A549 (cell line): ENCODE results near the gene LAMTOR5. TPM values are rescaled to one million over a fixed set of nuclear protein-coding genes. Genes with fewer than 3 reads are reported as not detected.

Source experiments
- ATAC-seq, 2 experiments: fragments of 200-7000 bp in 1 of 2; fragments of >200 bp in 1 of 2; cut with Nextera tagmentation in 1 of 2; cut with Tn5 transposase in 1 of 2; 3 replicates each; pipeline versions ENCODE4 v1.8.0 to v1.9.1; 2018 to 2020; ENCODE audit warnings: mild to moderate bottlenecking in 1 of 2, moderate library complexity in 1 of 2
- CTCF ChIA-PET: fragments of 300-600 bp; sonication (Branson Sonifier 250); formaldehyde crosslinking; extraction: SDS; loops from one replicate; lab custom pipeline; 2021; ENCODE audit warnings: antibody characterized with exemption, inconsistent platforms; lab: Yijun Ruan, JAX
- POLR2A ChIA-PET: fragments of 350-600 bp; formaldehyde crosslinking; extraction: SDS; loops from one replicate; lab custom pipeline; 2021; ENCODE audit warnings: antibody characterized with exemption, inconsistent platforms; lab: Yijun Ruan, JAX
- DNase-seq, 2 experiments: peaks; one replicate each; pipeline versions ENCODE4 v3.0.0 to v3.0.0-alpha.2; 2011 to 2016; ENCODE audit warnings: low read depth in 1 of 2, low spot score in 1 of 2
- FAIRE-seq: peaks from 2 replicates; lab custom pipeline; 2011; peaks lifted over from hg19 to GRCh38; lab: Jason Lieb, UNC
- H3K27ac ChIP-seq, 2 experiments: fragments of >200 bp; sonication (Bioruptor Twin); formaldehyde crosslinking; 3 replicates each; pipeline ENCODE4 v1.5.1; 2016 to 2017
- H3K4me1 ChIP-seq: fragments of >200 bp; sonication (Bioruptor Twin); formaldehyde crosslinking; 3 replicates; pipeline ENCODE4 v1.6.1; 2016
- H3K4me2 ChIP-seq: fragments of >200 bp; sonication (Bioruptor Twin); formaldehyde crosslinking; 3 replicates; pipeline ENCODE4 v1.6.1; 2016
- H3K4me3 ChIP-seq: fragments of >200 bp; sonication (Bioruptor Twin); formaldehyde crosslinking; 3 replicates; pipeline ENCODE4 v1.5.1; 2016
- H3K9me3 ChIP-seq: fragments of >200 bp; sonication (Bioruptor Twin); formaldehyde crosslinking; 3 replicates; pipeline ENCODE4 v1.6.1; 2016
- BCL3 ChIP-seq: fragments of >200 bp; sonication (Bioruptor Twin); formaldehyde crosslinking; IDR thresholded peaks from 3 replicates; pipeline ENCODE4 v1.6.1; 2016
- BHLHE40 ChIP-seq: IDR thresholded peaks from 2 replicates; pipeline ENCODE4 v1.6.1; 2012; ENCODE audit warnings: low read depth, low read length, inconsistent platforms
- CBX2 ChIP-seq: fragments of 200-600 bp; sonication (generic); IDR thresholded peaks from 2 replicates; pipeline ENCODE4 v1.6.1; 2016; ENCODE audit warnings: low read depth, mild to moderate bottlenecking, borderline replicate concordance
- CBX8 ChIP-seq: fragments of 200-600 bp; sonication (generic); IDR thresholded peaks from 2 replicates; pipeline ENCODE4 v1.6.1; 2016
- CEBPB ChIP-seq, 2 experiments: fragments of >200 bp in 1 of 2; sonication (Bioruptor Twin) in 1 of 2; formaldehyde crosslinking in 1 of 2; IDR thresholded peaks; 2 replicates each; pipeline ENCODE4 v1.6.1; 2012 to 2016
- CHD4 ChIP-seq: fragments of 200-600 bp; sonication (generic); IDR thresholded peaks from 2 replicates; pipeline ENCODE4 v1.6.1; 2016; ENCODE audit warnings: antibody characterized with exemption, mild to moderate bottlenecking, borderline replicate concordance
- EHF ChIP-seq: fragments of 250-450 bp; sonication (Bioruptor Pico); IDR thresholded peaks from 2 replicates; pipeline ENCODE4 v1.5.0; 2020; ENCODE audit warnings: mild to moderate bottlenecking
- EHMT2 ChIP-seq: fragments of 200-600 bp; sonication (generic); IDR thresholded peaks from 2 replicates; pipeline ENCODE4 v1.6.1; 2016; ENCODE audit warnings: antibody characterized with exemption, low read depth, mild to moderate bottlenecking, moderate library complexity
- ELK1 ChIP-seq: fragments of 150-350 bp; IDR thresholded peaks from 2 replicates; pipeline ENCODE4 v1.6.1; 2014; ENCODE audit warnings: low read depth, mild to moderate bottlenecking, low read length
- EP300 ChIP-seq, 2 experiments: fragments of >200 bp; sonication (Bioruptor Twin); formaldehyde crosslinking; IDR thresholded peaks; 2 replicates in 1 of 2; 3 replicates in 1 of 2; pipeline ENCODE4 v1.6.1; 2016 to 2017
- ESRRA ChIP-seq: fragments of 150-350 bp; IDR thresholded peaks from 2 replicates; pipeline ENCODE4 v1.6.1; 2014; ENCODE audit warnings: mild to moderate bottlenecking, low read length, borderline replicate concordance
- FOSL2 ChIP-seq, 2 experiments: fragments of 450-650 bp in 1 of 2; fragments of >200 bp in 1 of 2; sonication (Bioruptor Twin) in 1 of 2; formaldehyde crosslinking; IDR thresholded peaks; 2 replicates each; pipeline versions ENCODE4 v1.5.0 to v1.6.1; 2016 to 2020; ENCODE audit warnings: mild to moderate bottlenecking in 1 of 2, moderate library complexity in 1 of 2
- HEYL ChIP-seq: fragments of 250-450 bp; sonication (Bioruptor Pico); IDR thresholded peaks from 2 replicates; pipeline ENCODE4 v1.8.0; 2021; ENCODE audit warnings: mild to moderate bottlenecking, moderate library complexity
- HOXB13 ChIP-seq: fragments of 250-450 bp; sonication (Bioruptor Pico); IDR thresholded peaks from 2 replicates; pipeline ENCODE4 v1.5.0; 2020; ENCODE audit warnings: low read depth, mild to moderate bottlenecking, moderate library complexity
- KDM5A ChIP-seq: fragments of 200-600 bp; sonication (generic); IDR thresholded peaks from 2 replicates; pipeline ENCODE4 v1.6.1; 2016; ENCODE audit warnings: antibody characterized with exemption, mild to moderate bottlenecking
- NFE2L2 ChIP-seq: fragments of 150-350 bp; conservative IDR thresholded peaks from 2 replicates; pipeline ENCODE4 v1.6.1; 2014; ENCODE audit warnings: low read length
- NPAS2 ChIP-seq: fragments of 250-450 bp; sonication (Bioruptor Pico); IDR thresholded peaks from 2 replicates; pipeline ENCODE4 v1.8.0; 2022; ENCODE audit warnings: mild to moderate bottlenecking, moderate library complexity, borderline replicate concordance
- NR3C1 ChIP-seq: fragments of >200 bp; sonication (Bioruptor Twin); formaldehyde crosslinking; IDR thresholded peaks from 3 replicates; pipeline ENCODE4 v1.6.1; 2017
- POLR2A ChIP-seq: IDR thresholded peaks from 2 replicates; pipeline ENCODE4 v1.6.1; 2012; ENCODE audit warnings: mild to moderate bottlenecking, low read length
- RAD21 ChIP-seq, 2 experiments: fragments of >200 bp in 1 of 2; sonication (Bioruptor Twin) in 1 of 2; formaldehyde crosslinking in 1 of 2; IDR thresholded peaks in 1 of 2; conservative IDR thresholded peaks in 1 of 2; 2 replicates in 1 of 2; 3 replicates in 1 of 2; pipeline ENCODE4 v1.6.1; 2012 to 2018; ENCODE audit warnings: inconsistent platforms in 1 of 2
- RFX5 ChIP-seq: fragments of 450-650 bp; IDR thresholded peaks from 2 replicates; pipeline ENCODE4 v1.7.1; 2014; ENCODE audit warnings: antibody characterized with exemption, mild to moderate bottlenecking, moderate library complexity
- RNF2 ChIP-seq: fragments of 200-600 bp; sonication (generic); IDR thresholded peaks from 2 replicates; pipeline ENCODE4 v1.6.1; 2016; ENCODE audit warnings: low read depth, mild to moderate bottlenecking, antibody characterized with exemption, moderate library complexity, borderline replicate concordance
- SMC3 ChIP-seq: fragments of >200 bp; sonication (Bioruptor Twin); formaldehyde crosslinking; IDR thresholded peaks from 3 replicates; pipeline ENCODE4 v1.6.1; 2018; ENCODE audit warnings: inconsistent platforms
- WGBS: methylation state at CpG from one replicate; pipeline ENCODE4 v1.1.6; 2017; ENCODE audit errors: missing lambda C conversion rate; 5-methylcytosine and 5-hydroxymethylcytosine counted together
- polyA plus RNA-seq, 4 experiments: library from polyadenylated mRNA; depleted of rRNA in 3 of 4; stranded (reverse); fragments of >200 nt; fragmentation: RNase III in 1 of 4; extraction: RNeasy Plus Mini Kit Qiagen cat#74134 plus additional on column Dnase treatment in 1 of 4; gene quantifications; 2 replicates in 3 of 4; 3 replicates in 1 of 4; pipeline ENCODE4 v1.2.3, GENCODE V29; 2011 to 2017
- TF ChIP-seq, protein P1 (sequence below): IDR thresholded peaks from 2 replicates; pipeline ENCODE4 v1.6.1; 2012
- TF ChIP-seq, protein P2 (sequence below): fragments of >200 bp; sonication (Bioruptor Twin); formaldehyde crosslinking; IDR thresholded peaks from 3 replicates; pipeline ENCODE4 v1.5.1; 2016
- TF ChIP-seq, protein P3 (sequence below): fragments of >200 bp; sonication (Bioruptor Twin); formaldehyde crosslinking; IDR thresholded peaks from 2 replicates; pipeline ENCODE4 v1.6.1; 2016

LAMTOR5 gene
- polyA plus RNA-seq, 2 of the 4 experiments (the other 2 are of a cell fraction), result 254 to 256 TPM

DNA sequence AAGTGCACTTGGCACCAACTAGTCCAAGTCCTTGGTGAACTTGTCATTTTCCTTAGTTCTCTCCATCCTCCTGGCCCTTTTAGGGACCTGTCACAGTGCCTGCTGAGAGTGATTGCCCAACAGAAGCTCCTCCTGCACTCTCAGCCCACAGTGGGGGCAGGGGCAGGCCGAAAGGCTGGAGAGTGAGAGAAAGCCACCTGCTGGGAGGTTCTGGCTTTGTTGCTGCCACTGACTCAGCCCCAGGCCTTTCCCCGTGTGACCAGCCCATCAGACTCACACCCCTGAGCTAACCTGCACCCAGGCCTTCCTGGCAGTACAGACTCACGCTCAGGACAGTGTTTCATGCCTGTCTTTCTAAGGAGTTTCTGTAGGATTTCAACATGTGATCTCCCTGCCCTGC, 26.3 kb upstream of the LAMTOR5 start:
- H3K4me3 ChIP-seq, result no peak overlapping the region
- FAIRE-seq (no peak), DNase-seq (peak; percentile 54 to 64), ATAC-seq (peak; percentile 96 to 97)
- ChIA-PET CTCF (interaction anchor here (0.7 to 11.4 kb wide), 14 partner anchors 11 to 306 kb away, joined by 3 to 140 read pairs (median 4); partner anchors contain the start of gene RBM15), POLR2A (interaction anchor here (1.4 kb wide), 1 partner anchor 95 kb away, joined by 5 read pairs; the partner anchor contains the start of gene RBM15)
- TF ChIP-seq CEBPB (IDR thresholded peaks at IDR 0.05), result peak; percentile 69 to 75; a peak in 3 of 4 replicates
- TF ChIP-seq EHF (CRISPR knock-in tag), result no peak
- TF ChIP-seq SMC3, result 0 out of 3 replicates have a peak, but pooled peaks have one; percentile 20
- TF ChIP-seq EP300 (IDR thresholded peaks at IDR 0.05), result no peak
- TF ChIP-seq, protein P1, sequence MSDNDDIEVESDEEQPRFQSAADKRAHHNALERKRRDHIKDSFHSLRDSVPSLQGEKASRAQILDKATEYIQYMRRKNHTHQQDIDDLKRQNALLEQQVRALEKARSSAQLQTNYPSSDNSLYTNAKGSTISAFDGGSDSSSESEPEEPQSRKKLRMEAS, result no peak
- TF ChIP-seq, protein P2, sequence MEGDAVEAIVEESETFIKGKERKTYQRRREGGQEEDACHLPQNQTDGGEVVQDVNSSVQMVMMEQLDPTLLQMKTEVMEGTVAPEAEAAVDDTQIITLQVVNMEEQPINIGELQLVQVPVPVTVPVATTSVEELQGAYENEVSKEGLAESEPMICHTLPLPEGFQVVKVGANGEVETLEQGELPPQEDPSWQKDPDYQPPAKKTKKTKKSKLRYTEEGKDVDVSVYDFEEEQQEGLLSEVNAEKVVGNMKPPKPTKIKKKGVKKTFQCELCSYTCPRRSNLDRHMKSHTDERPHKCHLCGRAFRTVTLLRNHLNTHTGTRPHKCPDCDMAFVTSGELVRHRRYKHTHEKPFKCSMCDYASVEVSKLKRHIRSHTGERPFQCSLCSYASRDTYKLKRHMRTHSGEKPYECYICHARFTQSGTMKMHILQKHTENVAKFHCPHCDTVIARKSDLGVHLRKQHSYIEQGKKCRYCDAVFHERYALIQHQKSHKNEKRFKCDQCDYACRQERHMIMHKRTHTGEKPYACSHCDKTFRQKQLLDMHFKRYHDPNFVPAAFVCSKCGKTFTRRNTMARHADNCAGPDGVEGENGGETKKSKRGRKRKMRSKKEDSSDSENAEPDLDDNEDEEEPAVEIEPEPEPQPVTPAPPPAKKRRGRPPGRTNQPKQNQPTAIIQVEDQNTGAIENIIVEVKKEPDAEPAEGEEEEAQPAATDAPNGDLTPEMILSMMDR, result peak; percentile 11; the same call in 1 of the 3 replicates
- no peak for TF ChIP-seq ELK1
- TF ChIP-seq, protein P3, sequence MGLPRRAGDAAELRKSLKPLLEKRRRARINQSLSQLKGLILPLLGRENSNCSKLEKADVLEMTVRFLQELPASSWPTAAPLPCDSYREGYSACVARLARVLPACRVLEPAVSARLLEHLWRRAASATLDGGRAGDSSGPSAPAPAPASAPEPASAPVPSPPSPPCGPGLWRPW, result no peak
- TF ChIP-seq HEYL (CRISPR knock-in tag), result no peak
- 0 out of 5 replicates have a peak, but pooled peaks of 1 of the 2 experiments have one; percentile 29 for TF ChIP-seq RAD21 (conservative IDR thresholded peaks at IDR 0.05 in 1 of 2, IDR thresholded peaks at IDR 0.05 in 1 of 2)
- H3K9me3 ChIP-seq, result no peaks in the 10 kb centered on the region
- H3K27ac ChIP-seq, result peak overlapping the region; percentile 20 to 73; a peak in 4 of 6 replicates
- H3K4me1 ChIP-seq, result peaks cover 12% of the 10 kb centered on the region
- WGBS, result 21% methylated on average over 3 of the region's 3 CpGs
- peak overlapping the region; percentile 41 for H3K4me2 ChIP-seq

DNA sequence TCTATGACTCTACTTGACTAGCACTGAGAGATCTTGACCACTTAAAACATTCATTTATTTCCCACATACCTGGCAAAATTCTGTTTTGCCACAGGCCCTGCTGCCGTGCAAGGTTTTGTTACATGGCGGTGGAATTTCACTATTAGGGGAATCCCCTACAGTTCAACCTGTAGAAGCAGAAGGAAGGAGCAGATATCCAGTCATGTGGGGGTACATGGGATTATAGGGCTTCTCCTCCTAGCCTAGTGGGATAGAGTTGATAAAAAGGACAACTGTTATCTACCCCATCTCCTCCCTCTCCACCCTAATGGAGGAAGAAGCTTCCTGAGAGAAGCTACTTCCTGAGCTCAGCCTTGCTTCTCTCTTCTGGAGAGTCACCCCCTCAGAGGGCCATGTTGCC, 25.7 kb upstream of the LAMTOR5 start:
- peak overlapping the region; percentile 41; the same call in 1 of the 3 replicates for H3K4me2 ChIP-seq
- ChIA-PET CTCF (interaction anchor here (0.7 to 11.4 kb wide), 12 partner anchors 11 to 236 kb away, joined by 3 to 140 read pairs (median 4); partner anchors contain the start of gene RBM15), POLR2A (interaction anchor here (1.4 kb wide), 1 partner anchor 94 kb away, joined by 5 read pairs; the partner anchor contains the start of gene RBM15)
- H3K9me3 ChIP-seq, result no peaks in the 10 kb centered on the region
- DNase-seq, result no peak
- H3K4me1 ChIP-seq, result peaks cover 12% of the 10 kb centered on the region
- H3K4me3 ChIP-seq, result no peak overlapping the region
- no peak for TF ChIP-seq EP300 (IDR thresholded peaks at IDR 0.05)
- no peak for TF ChIP-seq RNF2
- no peak for TF ChIP-seq NFE2L2
- TF ChIP-seq POLR2A, result no peak
- no peak for TF ChIP-seq ESRRA
- no peak for TF ChIP-seq CHD4
- no peak for TF ChIP-seq HOXB13
- TF ChIP-seq NR3C1, result no peak
- TF ChIP-seq EHMT2, result no peak
- no peak for TF ChIP-seq CBX8
- no peak for TF ChIP-seq BHLHE40
- TF ChIP-seq FOSL2 (IDR thresholded peaks at IDR 0.05), result no peak
- TF ChIP-seq FOSL2 (CRISPR knock-in tag; IDR thresholded peaks at IDR 0.05), result no peak
- no peak for TF ChIP-seq KDM5A
- TF ChIP-seq RFX5, result no peak
- TF ChIP-seq CBX2, result no peak
- TF ChIP-seq BCL3, result no peak
- no peak for TF ChIP-seq NPAS2 (CRISPR knock-in tag)
- peak overlapping the region in 1 of 2 experiments; percentile 73; a peak in 3 of 6 replicates for H3K27ac ChIP-seq
- ATAC-seq, result no peak
- 97% methylated on average over 2 of the region's 2 CpGs for WGBS
- FAIRE-seq, result no peak
